CD4-positive, alpha-beta T cell (primary cell): ENCODE data around the gene EHBP1L1. TPM values are rescaled to one million over a fixed set of nuclear protein-coding genes. Genes with fewer than 3 reads are reported as not detected.
A peak's percentile ranks its signal among the peaks of the same experiment; 100 is the strongest.

Experiments
- ATAC-seq: fragments of 200-7000 bp; cut with Tn5 transposase; one replicate; pipeline ENCODE4 v1.10.0; 2022; ENCODE audit warnings: mild to moderate bottlenecking; ENCODE audit not compliant: poor library complexity
- CTCF ChIA-PET: fragments of 350-600 bp; sonication (Branson Sonifier 250); formaldehyde crosslinking; loops from one replicate; lab custom pipeline; 2021; ENCODE audit warnings: antibody characterized with exemption, inconsistent platforms; lab: Charles Lee
- POLR2A ChIA-PET: fragments of 350-600 bp; sonication (Branson Sonifier 250); formaldehyde crosslinking; loops from one replicate; lab custom pipeline; 2021; ENCODE audit warnings: antibody characterized with exemption, inconsistent platforms; lab: Charles Lee
- DNase-seq, 14 experiments: peaks; one replicate each; pipeline ENCODE4 v3.0.0-alpha.2; 2013 to 2020; ENCODE audit warnings: mixed read lengths in 2 of 14
- H3K27ac ChIP-seq, 2 donors: one replicate each; pipeline versions ENCODE4 v1.5.1 to v1.7.0; 2013; ENCODE audit warnings: low read length in 2 of 2, low read depth in 1 of 2, mild to moderate bottlenecking in 1 of 2
- H3K27me3 ChIP-seq, 2 experiments: 1 replicate in 1 of 2; 2 replicates in 1 of 2; pipeline versions ENCODE4 v1.6.1 to v1.7.0; 2013; ENCODE audit warnings: low read length in 2 of 2, control low read depth in 1 of 2, mild to moderate bottlenecking in 1 of 2, moderate library complexity in 1 of 2; ENCODE audit not compliant: insufficient read depth in 2 of 2, control insufficient read depth in 1 of 2
- H3K36me3 ChIP-seq: one replicate; pipeline ENCODE4 v1.6.1; 2013; ENCODE audit warnings: low read length, control low read depth; ENCODE audit not compliant: insufficient read depth
- H3K4me1 ChIP-seq: one replicate; pipeline ENCODE4 v1.6.1; 2013; ENCODE audit warnings: low read length, control low read depth; ENCODE audit not compliant: insufficient read depth
- H3K4me3 ChIP-seq: one replicate; pipeline ENCODE4 v1.5.1; 2013; ENCODE audit warnings: mild to moderate bottlenecking, low read length, moderate library complexity
- H3K9me3 ChIP-seq, 2 experiments: 1 replicate in 1 of 2; 2 replicates in 1 of 2; pipeline versions ENCODE4 v1.6.1 to v1.7.0; 2013; ENCODE audit warnings: low read length in 2 of 2, mild to moderate bottlenecking in 2 of 2, control low read depth in 1 of 2, moderate library complexity in 1 of 2; ENCODE audit not compliant: control insufficient read depth in 1 of 2, insufficient read depth in 1 of 2
- H3K27ac Mint-ChIP-seq: one replicate; pipeline ENCODE4 v1.8.0; 2020; ENCODE audit warnings: mixed read lengths
- H3K27me3 Mint-ChIP-seq: one replicate; pipeline ENCODE4 v1.8.0; 2021; ENCODE audit warnings: mixed read lengths
- H3K36me3 Mint-ChIP-seq: one replicate; pipeline ENCODE4 v1.8.0; 2021; ENCODE audit warnings: low read depth, mixed read lengths
- H3K4me1 Mint-ChIP-seq: one replicate; pipeline ENCODE4 v1.8.0; 2021; ENCODE audit warnings: low read depth, mixed read lengths
- H3K4me3 Mint-ChIP-seq: one replicate; pipeline ENCODE4 v1.8.0; 2020; ENCODE audit warnings: mild to moderate bottlenecking, mixed read lengths
- H3K9me3 Mint-ChIP-seq: one replicate; pipeline ENCODE4 v1.8.0; 2020; ENCODE audit warnings: mixed read lengths
- CTCF ChIP-seq: fragments of 200-600 bp; IDR thresholded peaks from one replicate; pipeline ENCODE4 v1.8.0; 2022; ENCODE audit warnings: antibody characterized with exemption, mild to moderate bottlenecking
- intact Hi-C, 2 experiments: fragments of 100-400 bp; cut with DNase I in 1 of 2; cut with micrococcal nuclease in 1 of 2; formaldehyde crosslinking; loops; one replicate each; pipeline versions ENCODE4 v1.15.1 to v1.9.0; 2023 to 2025; cut with DNase I, micrococcal nuclease
- total RNA-seq, 174 experiments: library from RNA in 2 of 174; stranded (reverse) in 2 of 174; gene quantifications; one replicate each; pipeline ENCODE4 v1.2.3 and lab custom pipeline; 2021 to 2026

Gene EHBP1L1
- total RNA-seq, 2 experiments from 2014 or later, result 82.6 to 88.5 TPM

GRCh38 chr11:65639623-65640482, 64.0 kb downstream of the EHBP1L1 start:
- H3K36me3 ChIP-seq, result peaks cover 64% of the 10 kb centered on the region

GRCh38 chr11:65640483-65641296, 64.8 kb downstream of the EHBP1L1 start:
- H3K4me3 ChIP-seq, result peak overlapping the region; percentile 59
- Mint-ChIP-seq H3K4me3 (peak overlapping the region; percentile 97), H3K36me3 (peaks cover 68% of the 10 kb centered on the region), H3K9me3 (no peaks in the 10 kb centered on the region), H3K4me1 (peaks cover 62% of the 10 kb centered on the region), H3K27ac (peak overlapping the region; percentile 100), H3K27me3 (no peaks in the 10 kb centered on the region)
- intact Hi-C loops, result no loop called here
- ChIA-PET POLR2A (interaction anchor here (0.6 to 6.1 kb wide), 10 partner anchors 9 to 519 kb away, joined by 3 to 244 read pairs (median 6); partner anchors contain the start of genes FAM89B, FAU, KAT5 and MALAT1), CTCF (interaction anchor here (1.7 kb wide), 1 partner anchor 11 kb away, joined by 4 read pairs; no protein-coding TSS in a partner anchor)
- ATAC-seq, result no peak
- H3K4me1 ChIP-seq, result peaks cover 73% of the 10 kb centered on the region
- H3K27me3 ChIP-seq, result no peaks in the 10 kb centered on the region
- peaks cover 64% of the 10 kb centered on the region for H3K36me3 ChIP-seq
- H3K9me3 ChIP-seq, result no peaks in the 10 kb centered on the region
- peak in 9 of 14 experiments; percentile 32 to 81 (median 55) for DNase-seq
- TF ChIP-seq CTCF, result no peak
- peak overlapping the region; percentile 94 to 95 for H3K27ac ChIP-seq

More at GRCh38 chr11:65639623-65640482, 64.0 kb downstream of the EHBP1L1 start:
- intact Hi-C loops, result loop anchor here (1.0 to 2.0 kb wide), 3 partner anchors 13 to 25 kb away; partner anchors contain the start of gene PCNX3 (in 1 of the 2)
- POLR2A ChIA-PET, result interaction anchor here (0.6 to 6.1 kb wide), 17 partner anchors 8 to 518 kb away, joined by 3 to 244 read pairs (median 4); partner anchors contain the start of genes BANF1, CFL1, FAM89B and FAU
- H3K4me3 ChIP-seq, result peak overlapping the region; percentile 59
- no peaks in the 10 kb centered on the region for H3K9me3 Mint-ChIP-seq
- no peaks in the 10 kb centered on the region for H3K27me3 ChIP-seq
- H3K9me3 ChIP-seq, result no peaks in the 10 kb centered on the region
- H3K4me3 Mint-ChIP-seq, result peak overlapping the region; percentile 97
- no peak for TF ChIP-seq CTCF
- CTCF ChIA-PET, result interaction anchor here (1.3 to 2.4 kb wide), 4 partner anchors 12 to 72 kb away, joined by 3 to 10 read pairs (median 4); partner anchors contain the start of gene KAT5
- ATAC-seq (peak; percentile 73), DNase-seq (peak; percentile 57 to 95 (median 74))
- peaks cover 68% of the 10 kb centered on the region for H3K36me3 Mint-ChIP-seq
- peak overlapping the region; percentile 94 to 95 for H3K27ac ChIP-seq
- H3K27ac Mint-ChIP-seq, result peak overlapping the region; percentile 100
- H3K4me1 Mint-ChIP-seq, result peaks cover 67% of the 10 kb centered on the region
- peaks cover 73% of the 10 kb centered on the region for H3K4me1 ChIP-seq
- no peaks in the 10 kb centered on the region for H3K27me3 Mint-ChIP-seq
